DMS53 treated with DMSO at 0.1 percent for 48 hours (cell line): Measurements from ENCODE around the gene TFEC.
A peak's percentile ranks its signal among the peaks of the same experiment; 100 is the strongest.

ENCODE experiments used
- DNase-seq: peaks from one replicate; lab custom pipeline; 2025; ENCODE audit not compliant: unreplicated experiment; lab: John Stamatoyannopoulos, UW

TFEC gene

GRCh38 chr7:115995701-115996100, 34.9 kb downstream of the TFEC start:
- DNase-seq: no peak

GRCh38 chr7:115988401-115988800, 42.2 kb downstream of the TFEC start:
- no peak for DNase-seq

GRCh38 chr7:115987486-115987885, 43.1 kb downstream of the TFEC start:
- DNase-seq: no peak

GRCh38 chr7:115984105-115984504, 46.5 kb downstream of the TFEC start:
- DNase-seq: no peak

- DNase-seq: no peak
These were observed 50.4 kb downstream of the TFEC start for GRCh38 chr7:115980159-115980558.

- DNase-seq: no peak
These were observed 53.9 kb downstream of the TFEC start for GRCh38 chr7:115976651-115977050.

GRCh38 chr7:115975766-115976165, 54.8 kb downstream of the TFEC start:
- DNase-seq: no peak

- no peak for DNase-seq
These were observed 57.2 kb downstream of the TFEC start for GRCh38 chr7:115973406-115973805.

- no peak for DNase-seq
These were observed 59.1 kb downstream of the TFEC start for GRCh38 chr7:115971506-115971905.

- DNase-seq: no peak
These were observed 62.0 kb downstream of the TFEC start for GRCh38 chr7:115968596-115968995.

- DNase-seq: no peak
These were observed 62.4 kb downstream of the TFEC start for GRCh38 chr7:115968171-115968570.

- no peak for DNase-seq
These were observed 64.6 kb downstream of the TFEC start for GRCh38 chr7:115965796-115966475.

GRCh38 chr7:115965236-115965635, 65.3 kb downstream of the TFEC start:
- DNase-seq: no peak

- no peak for DNase-seq
These were observed 65.8 kb downstream of the TFEC start for GRCh38 chr7:115964799-115965198.

- no peak for DNase-seq
These were observed 68.2 kb downstream of the TFEC start for GRCh38 chr7:115962340-115962739.

GRCh38 chr7:115953592-115954255, 76.8 kb downstream of the TFEC start:
- peak; percentile 22 for DNase-seq

- no peak for DNase-seq
These were observed 77.7 kb downstream of the TFEC start for GRCh38 chr7:115952832-115953231.

- DNase-seq: no peak
These were observed 79.0 kb downstream of the TFEC start for GRCh38 chr7:115951547-115951946.

- no peak for DNase-seq
These were observed 88.8 kb downstream of the TFEC start for GRCh38 chr7:115941703-115942268.

GRCh38 chr7:115940460-115941060, 90.0 kb downstream of the TFEC start:
- DNase-seq: no peak

GRCh38 chr7:115937960-115938359, 92.6 kb downstream of the TFEC start:
- DNase-seq: no peak

GRCh38 chr7:115933471-115933870, 97.1 kb downstream of the TFEC start:
- no peak for DNase-seq
